MG63 (cell line): Measurements from ENCODE around the gene ADCK1. TPM values are rescaled to one million over a fixed set of nuclear protein-coding genes. Genes with fewer than 3 reads are reported as not detected.
"Not testable (repeated sequence)": the region's sequence is repeated elsewhere in the genome, so short reads cannot be mapped to it uniquely, and the experiment has no call there.

Source experiments
- DNase-seq: peaks from one replicate; pipeline ENCODE4 v3.0.0-alpha.2; 2020
- H3K27me3 ChIP-seq: fragments of 250-450 bp; sonication (Bioruptor Pico); 2 replicates; pipeline ENCODE4 v1.5.1; 2020; ENCODE audit warnings: mild to moderate bottlenecking, moderate library complexity
- H3K36me3 ChIP-seq: fragments of 250-450 bp; sonication (Bioruptor Pico); 2 replicates; pipeline ENCODE4 v1.5.1; 2020; ENCODE audit warnings: mild to moderate bottlenecking, moderate library complexity
- H3K4me3 ChIP-seq: fragments of 250-450 bp; sonication (Bioruptor Pico); 2 replicates; pipeline ENCODE4 v1.5.1; 2020; ENCODE audit warnings: mild to moderate bottlenecking, moderate library complexity
- H3K9me3 ChIP-seq: fragments of 250-450 bp; sonication (Bioruptor Pico); 2 replicates; pipeline ENCODE4 v1.5.1; 2020; ENCODE audit warnings: mild to moderate bottlenecking, moderate library complexity
- total RNA-seq: library from RNA; depleted of rRNA; stranded (reverse); fragments of >200 nt; shearing (Covaris generic); gene quantifications from 2 replicates; pipeline ENCODE4 v1.2.3, GENCODE V29; 2014; ENCODE audit warnings: low replicate concordance

ADCK1 gene
- total RNA-seq, 1 experiment from 2014 or later: 1.6 TPM

- Histone ChIP-seq H3K9me3 (no peaks in the 10 kb centered on the region), H3K27me3 (no peaks in the 10 kb centered on the region), H3K4me3 (no peak overlapping the region), H3K36me3 (no peaks in the 10 kb centered on the region)
- no peak for DNase-seq
Observed at GRCh38 chr14:77903937-77904617, 104.2 kb downstream of the ADCK1 start.

- Histone ChIP-seq H3K36me3 (no peaks in the 10 kb centered on the region), H3K4me3 (no peak overlapping the region), H3K9me3 (no peaks in the 10 kb centered on the region), H3K27me3 (no peaks in the 10 kb centered on the region)
- DNase-seq: no peak
Observed at GRCh38 chr14:77906446-77906845, 106.5 kb downstream of the ADCK1 start.

GRCh38 chr14:77908847-77909246, 108.9 kb downstream of the ADCK1 start:
- no peak for DNase-seq
- Histone ChIP-seq H3K36me3 (no peaks in the 10 kb centered on the region), H3K27me3 (no peaks in the 10 kb centered on the region)

GRCh38 chr14:77909911-77910310, 110.0 kb downstream of the ADCK1 start:
- Histone ChIP-seq H3K27me3 (no peaks in the 10 kb centered on the region), H3K4me3 (no peak overlapping the region), H3K9me3 (no peaks in the 10 kb centered on the region), H3K36me3 (no peaks in the 10 kb centered on the region)
- no peak for DNase-seq

More at GRCh38 chr14:77908847-77909246, 108.9 kb downstream of the ADCK1 start:
- no peak overlapping the region for H3K4me3 ChIP-seq
- H3K9me3 ChIP-seq: no peaks in the 10 kb centered on the region

GRCh38 chr14:77910506-77910905, 110.6 kb downstream of the ADCK1 start:
- Histone ChIP-seq H3K36me3 (no peaks in the 10 kb centered on the region), H3K9me3 (no peaks in the 10 kb centered on the region), H3K27me3 (no peaks in the 10 kb centered on the region), H3K4me3 (no peak overlapping the region)
- DNase-seq: no peak

- Histone ChIP-seq H3K9me3 (no peaks in the 10 kb centered on the region), H3K4me3 (no peak overlapping the region), H3K36me3 (no peaks in the 10 kb centered on the region), H3K27me3 (no peaks in the 10 kb centered on the region)
- no peak for DNase-seq
Observed at GRCh38 chr14:77911356-77911755, 111.4 kb downstream of the ADCK1 start.

GRCh38 chr14:77912754-77913556, 113.0 kb downstream of the ADCK1 start:
- H3K9me3 ChIP-seq: no peaks in the 10 kb centered on the region
- H3K36me3 ChIP-seq: no peaks in the 10 kb centered on the region
- no peak for DNase-seq
- H3K4me3 ChIP-seq: no peak overlapping the region
- H3K27me3 ChIP-seq: no peaks in the 10 kb centered on the region

- Histone ChIP-seq H3K36me3 (no peaks in the 10 kb centered on the region), H3K27me3 (no peaks in the 10 kb centered on the region), H3K4me3 (no peak overlapping the region), H3K9me3 (no peaks in the 10 kb centered on the region)
- DNase-seq: no peak
Observed at GRCh38 chr14:77914073-77914721, 114.3 kb downstream of the ADCK1 start.

- not testable (repeated sequence) for H3K4me3 ChIP-seq, H3K9me3 ChIP-seq, DNase-seq, H3K27me3 ChIP-seq, H3K36me3 ChIP-seq
Observed at GRCh38 chr14:77915390-77915789, 115.5 kb downstream of the ADCK1 start.

GRCh38 chr14:77917491-77918201, 117.7 kb downstream of the ADCK1 start:
- Histone ChIP-seq H3K27me3 (no peaks in the 10 kb centered on the region), H3K36me3 (no peaks in the 10 kb centered on the region), H3K9me3 (no peaks in the 10 kb centered on the region), H3K4me3 (no peak overlapping the region)
- no peak for DNase-seq

- no peak for DNase-seq
- Histone ChIP-seq H3K9me3 (no peaks in the 10 kb centered on the region), H3K27me3 (no peaks in the 10 kb centered on the region), H3K36me3 (no peaks in the 10 kb centered on the region), H3K4me3 (no peak overlapping the region)
Observed at GRCh38 chr14:77918448-77918847, 118.5 kb downstream of the ADCK1 start.

- Histone ChIP-seq H3K27me3 (no peaks in the 10 kb centered on the region), H3K4me3 (no peak overlapping the region), H3K36me3 (no peaks in the 10 kb centered on the region), H3K9me3 (no peaks in the 10 kb centered on the region)
- DNase-seq: no peak
Observed at GRCh38 chr14:77920312-77920711, 120.4 kb downstream of the ADCK1 start.

GRCh38 chr14:77921818-77922217, 121.9 kb downstream of the ADCK1 start:
- DNase-seq: no peak
- Histone ChIP-seq H3K36me3 (no peaks in the 10 kb centered on the region), H3K4me3 (no peak overlapping the region), H3K9me3 (no peaks in the 10 kb centered on the region), H3K27me3 (no peaks in the 10 kb centered on the region)

- no peaks in the 10 kb centered on the region for H3K27me3 ChIP-seq
- no peaks in the 10 kb centered on the region for H3K9me3 ChIP-seq
- no peak for DNase-seq
- H3K4me3 ChIP-seq: no peak overlapping the region
- no peaks in the 10 kb centered on the region for H3K36me3 ChIP-seq
Observed at GRCh38 chr14:77923131-77923936, 123.4 kb downstream of the ADCK1 start.

- no peak overlapping the region for H3K4me3 ChIP-seq
- no peaks in the 10 kb centered on the region for H3K27me3 ChIP-seq
- no peak for DNase-seq
- no peaks in the 10 kb centered on the region for H3K36me3 ChIP-seq
- no peaks in the 10 kb centered on the region for H3K9me3 ChIP-seq
Observed at GRCh38 chr14:77924141-77924948, 124.4 kb downstream of the ADCK1 start.
